Motor neuron (in vitro differentiated cells): ENCODE data around the gene VSIG10L2. TPM values are rescaled to one million over a fixed set of nuclear protein-coding genes. Genes with fewer than 3 reads are reported as not detected.

Experiments used
- total RNA-seq, 8 experiments: library from RNA; unstranded; fragments of 300-600 nt; gene quantifications; 2 replicates each; pipeline versions ENCODE4 v1.2.3 to v1.2.4, GENCODE V29; 2022

VSIG10L2 gene
- total RNA-seq, 8 experiments from 2014 or later = 0.05 to 0.47 (median 0.09) TPM; not detected in 3

Other genes starting within 250 kb of the VSIG10L2 start
- gene PATE1, start 199.8 kb upstream of the VSIG10L2 start, total RNA-seq = 1 to 10 TPM in 1 of 8 experiments, under 1 TPM in 4, not detected in 3; 0.18 to 1.4 (median 0.33) TPM
- under 1 TPM in 6 of 8 experiments, not detected in 2; 0.13 to 0.62 (median 0.42) TPM for gene PATE2, start 167.2 kb upstream of the VSIG10L2 start, total RNA-seq
- 1 to 10 TPM in 1 of 8 experiments, under 1 TPM in 2, not detected in 5; 0.11 to 1.0 (median 0.17) TPM for gene PATE3, start 157.9 kb upstream of the VSIG10L2 start, total RNA-seq
- under 1 TPM in 7 of 8 experiments, not detected in 1; 0.18 to 0.95 (median 0.38) TPM for gene PATE4, start 112.7 kb upstream of the VSIG10L2 start, total RNA-seq
- gene HYLS1, start 58.4 kb upstream of the VSIG10L2 start, total RNA-seq = 10 to 100 TPM in 1 of 8 experiments, 1 to 10 TPM in 7; 1.8 to 10.4 (median 2.8) TPM
- 10 to 100 TPM; 11.9 to 24.3 (median 15.9) TPM for gene PUS3, start 42.8 kb upstream of the VSIG10L2 start, total RNA-seq
- gene DDX25, start 41.5 kb upstream of the VSIG10L2 start, total RNA-seq = 10 to 100 TPM in 3 of 8 experiments, 1 to 10 TPM in 3, under 1 TPM in 2; 0.36 to 16.4 (median 5.4) TPM
- 10 to 100 TPM in 4 of 8 experiments, 1 to 10 TPM in 4; 1.3 to 16.9 (median 10.3) TPM for gene CDON, start 116.8 kb downstream of the VSIG10L2 start, total RNA-seq